Bronchial smooth muscle cell (primary cell): ENCODE measurements around the gene KLHL40. TPM values are rescaled to one million over a fixed set of nuclear protein-coding genes. Genes with fewer than 3 reads are reported as not detected.

ENCODE experiments used
- total RNA-seq: library from RNA; depleted of rRNA; stranded (reverse); fragments of >200 nt; gene quantifications from 2 replicates; pipeline ENCODE4 v1.2.1, GENCODE V29; 2014

Gene KLHL40, protein sequence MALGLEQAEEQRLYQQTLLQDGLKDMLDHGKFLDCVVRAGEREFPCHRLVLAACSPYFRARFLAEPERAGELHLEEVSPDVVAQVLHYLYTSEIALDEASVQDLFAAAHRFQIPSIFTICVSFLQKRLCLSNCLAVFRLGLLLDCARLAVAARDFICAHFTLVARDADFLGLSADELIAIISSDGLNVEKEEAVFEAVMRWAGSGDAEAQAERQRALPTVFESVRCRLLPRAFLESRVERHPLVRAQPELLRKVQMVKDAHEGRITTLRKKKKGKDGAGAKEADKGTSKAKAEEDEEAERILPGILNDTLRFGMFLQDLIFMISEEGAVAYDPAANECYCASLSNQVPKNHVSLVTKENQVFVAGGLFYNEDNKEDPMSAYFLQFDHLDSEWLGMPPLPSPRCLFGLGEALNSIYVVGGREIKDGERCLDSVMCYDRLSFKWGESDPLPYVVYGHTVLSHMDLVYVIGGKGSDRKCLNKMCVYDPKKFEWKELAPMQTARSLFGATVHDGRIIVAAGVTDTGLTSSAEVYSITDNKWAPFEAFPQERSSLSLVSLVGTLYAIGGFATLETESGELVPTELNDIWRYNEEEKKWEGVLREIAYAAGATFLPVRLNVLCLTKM
- 0.09 TPM in 1 of 2 replicates, not detected in the other for total RNA-seq

DNA sequence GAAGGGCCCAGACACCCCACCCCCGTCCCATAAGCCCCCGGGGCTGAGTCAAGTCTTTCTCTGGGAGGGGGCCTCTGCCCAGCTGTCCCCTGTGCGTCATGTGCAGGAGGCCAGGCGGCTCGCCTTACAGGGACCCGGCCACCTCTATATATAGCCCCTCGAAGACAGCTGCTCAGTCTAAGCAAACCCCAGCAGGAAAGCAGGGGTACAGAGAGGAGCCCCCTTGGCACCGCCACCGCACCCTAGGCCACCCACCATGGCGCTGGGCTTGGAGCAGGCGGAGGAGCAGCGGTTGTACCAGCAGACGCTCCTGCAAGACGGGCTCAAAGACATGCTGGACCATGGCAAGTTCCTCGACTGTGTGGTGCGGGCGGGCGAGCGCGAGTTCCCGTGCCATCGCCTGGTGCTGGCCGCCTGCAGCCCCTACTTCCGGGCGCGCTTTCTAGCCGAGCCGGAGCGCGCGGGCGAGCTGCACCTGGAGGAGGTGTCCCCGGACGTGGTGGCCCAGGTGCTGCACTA lies at the start of gene KLHL40:
KLHL40 (plus strand) TSS at position 175 of the 519 bp plus-strand sequence; CDS start at position 257, 82 bp downstream.

DNA sequence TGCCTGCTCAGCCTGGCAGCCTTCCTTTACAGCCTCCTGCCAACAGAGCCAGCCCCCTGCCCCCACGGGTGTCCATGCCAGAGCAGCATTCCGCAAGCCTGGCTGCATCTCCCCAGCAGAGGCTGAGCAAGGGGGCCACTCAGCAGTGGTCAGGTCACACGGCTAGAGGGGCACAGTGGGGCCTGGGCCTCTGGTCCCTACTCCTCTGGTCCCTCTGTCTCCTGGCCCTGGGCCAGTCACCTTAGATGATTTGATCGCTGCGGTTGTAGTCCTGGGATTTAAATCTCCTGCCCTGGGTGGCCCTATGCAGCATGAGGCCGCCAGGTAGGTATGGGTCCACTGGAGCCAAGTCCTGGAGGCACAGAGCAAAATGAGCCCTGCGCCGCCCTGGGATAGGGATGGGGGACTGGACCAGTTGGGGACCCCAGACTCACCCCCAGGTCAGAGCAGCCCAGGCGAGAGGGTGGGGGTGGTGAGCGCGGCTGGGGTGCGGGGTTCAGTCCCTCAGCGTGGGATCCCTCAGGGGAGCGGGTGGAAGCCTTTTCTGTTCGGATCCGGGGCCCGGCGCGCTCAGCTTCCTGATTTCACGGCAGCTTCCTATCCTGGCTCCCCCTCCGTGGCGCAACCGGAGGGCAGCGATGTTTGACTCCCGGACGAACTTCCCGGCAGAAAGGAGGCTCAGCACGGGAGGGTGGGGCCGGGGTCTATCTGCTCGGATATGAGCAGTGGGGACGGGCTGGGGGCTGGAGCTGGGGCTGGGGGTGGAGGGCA lies 31.6 kb upstream of the KLHL40 start, which contains the start of gene ZBTB47:
ZBTB47 (plus strand) TSS at position 138 of the 771 bp plus-strand sequence. CDS start 4,659 bp downstream, outside the sequence.

DNA sequence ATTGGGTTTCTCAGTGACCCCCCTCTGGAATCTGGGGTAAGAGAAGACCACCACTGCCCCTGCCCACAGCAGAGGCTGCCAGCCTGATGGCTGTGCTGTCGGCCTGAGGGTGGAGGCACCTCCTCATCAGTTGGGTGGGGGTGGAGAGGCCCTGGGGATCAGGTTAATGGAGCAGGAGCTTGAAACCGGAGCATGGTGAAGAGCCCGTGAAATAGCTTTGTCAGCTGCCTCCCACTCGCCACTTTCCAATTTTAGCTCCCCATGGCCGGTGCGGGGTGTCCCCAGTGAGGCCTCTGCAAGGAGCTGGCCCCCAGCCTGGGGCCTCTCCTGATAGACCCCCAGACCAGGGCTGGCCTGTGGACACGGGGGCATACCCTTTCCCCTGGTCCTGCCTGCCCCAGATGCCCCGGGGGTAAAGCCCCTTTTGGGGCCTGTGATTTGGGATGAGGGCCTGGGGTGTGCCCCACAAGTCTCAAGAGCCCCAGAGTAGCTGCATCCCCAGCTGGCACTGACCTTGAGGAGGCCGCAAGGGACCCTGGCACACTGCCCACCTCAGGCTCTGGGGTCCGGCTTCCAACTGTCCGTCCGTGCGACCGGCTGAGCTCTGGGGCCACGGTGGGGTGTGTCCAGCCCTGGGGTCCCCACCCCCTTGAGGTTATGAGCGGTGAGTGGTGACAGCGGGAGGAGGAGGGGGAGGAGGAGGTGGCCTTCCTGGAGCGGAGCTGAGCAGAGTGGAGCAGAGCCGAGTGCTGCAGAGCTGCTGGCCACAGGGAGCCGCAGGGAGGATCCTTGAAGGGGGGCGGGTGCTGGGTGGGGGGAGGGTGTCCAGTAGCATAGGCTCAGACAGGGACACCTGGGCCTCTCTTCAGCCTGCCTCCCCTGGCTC lies 17.0 kb downstream of the KLHL40 start, which contains the start of gene HHATL:
HHATL (minus strand) TSS at position 733 of the 886 bp plus-strand sequence. CDS start 1,972 bp downstream, outside the sequence.

Other genes starting within 250 kb of the KLHL40 start
- not detected in 2 replicates for gene VIPR1, start 182.9 kb upstream of the KLHL40 start, total RNA-seq
- gene SEC22C, start 103.6 kb upstream of the KLHL40 start, total RNA-seq: 41.7 and 42.7 TPM in 2 replicates
- gene SS18L2, start 94.7 kb upstream of the KLHL40 start, total RNA-seq: 24.4 and 33.1 TPM in 2 replicates
- gene NKTR, start 84.9 kb upstream of the KLHL40 start, total RNA-seq: 27.8 and 52.8 TPM in 2 replicates
- 24.4 and 45.8 TPM in 2 replicates for gene ZBTB47, start 31.8 kb upstream of the KLHL40 start, total RNA-seq
- gene HHATL, start 17.3 kb downstream of the KLHL40 start, total RNA-seq: not detected in 2 replicates
- 0.86 and 0.95 TPM in 2 replicates for gene CCDC13, start 87.7 kb downstream of the KLHL40 start, total RNA-seq
- gene HIGD1A, start 119.0 kb downstream of the KLHL40 start, total RNA-seq: 131 TPM in 2 replicates
- 0.26 and 0.32 TPM in 2 replicates for gene ACKR2, start 123.9 kb downstream of the KLHL40 start, total RNA-seq
- gene CYP8B1, start 190.3 kb downstream of the KLHL40 start, total RNA-seq: not detected in 2 replicates
- gene ZNF662, start 220.6 kb downstream of the KLHL40 start, total RNA-seq: 1.3 and 2.0 TPM in 2 replicates